Right cardiac atrium (tissue), 5 donors: ENCODE results near the gene SH3RF1. TPM values are rescaled to one million over a fixed set of nuclear protein-coding genes. Genes with fewer than 3 reads are reported as not detected.
"Not testable (repeated sequence)": the region's sequence is repeated elsewhere in the genome, so short reads cannot be mapped to it uniquely, and the experiment has no call there.

Source experiments
- ATAC-seq, 2 donors: fragments of 200-7000 bp; cut with Tn5 transposase; one replicate each; pipeline versions ENCODE4 v1.8.0 to v1.9.1; 2020; ENCODE audit warnings: moderate library complexity in 2 of 2, mild to moderate bottlenecking in 1 of 2
- DNase-seq, 3 donors: peaks; one replicate each; pipeline ENCODE4 v3.0.0-alpha.2; 2020
- H3K27ac ChIP-seq: one replicate; pipeline ENCODE4 v1.5.1; 2013; ENCODE audit warnings: mild to moderate bottlenecking, low read length, control low read depth, moderate library complexity
- H3K27me3 ChIP-seq: one replicate; pipeline ENCODE4 v1.6.1; 2013; ENCODE audit not compliant: control insufficient read depth, insufficient read depth
- H3K4me1 ChIP-seq: one replicate; pipeline ENCODE4 v1.6.1; 2013; ENCODE audit warnings: low read length; ENCODE audit not compliant: control insufficient read depth, insufficient read depth
- H3K4me3 ChIP-seq: one replicate; pipeline ENCODE4 v1.5.1; 2013; ENCODE audit warnings: low read length, control low read depth
- H3K9me3 ChIP-seq: one replicate; pipeline ENCODE4 v1.6.1; 2013; ENCODE audit warnings: low read length; ENCODE audit not compliant: control insufficient read depth
- WGBS: extraction: QIAGEN DNeasy Blood & Tissue Kit; methylation state at CpG from one replicate; pipeline ENCODE4 v1.1.7; 2013; 5-methylcytosine and 5-hydroxymethylcytosine counted together
- intact Hi-C, 4 donors: fragments of 100-400 bp; cut with DNase I; formaldehyde crosslinking; loops; one replicate each; pipeline versions ENCODE4 v1.11.0 to v1.14.0; 2022 to 2023
- polyA plus RNA-seq: library from polyadenylated mRNA; stranded (reverse); fragments of 200-250 nt; gene quantifications from one replicate; pipeline ENCODE4 v1.2.3, GENCODE V29; 2013
- total RNA-seq, 4 donors: library from RNA; stranded (reverse); fragmentation: NEBNext Ultra II Directional; extraction: Animal tissue kit (Norgen Biotek cat#: 25700); gene quantifications; one replicate each; pipeline ENCODE4 v1.2.1, GENCODE V29; 2021
- donor health status: healthy with polysubstance abuse.
- donor health status: DM: no; HTN: yes; CAD: no.
- donor health status: DM: no; HTN: no; CAD: no.
- donor health status: DM: no; HTN: yes; CAD: no; lungs with severe emphysema.
- donor health status: DM: yes; HTN: yes; CAD: no.

Gene SH3RF1
- total and polyA plus RNA-seq, 5 donors = 2.4 to 16.7 (median 7.9) TPM

GRCh38 chr4:169207436-169208089 lies 63.2 kb downstream of the SH3RF1 start:
- no peak overlapping the region for H3K4me3 ChIP-seq

GRCh38 chr4:169205744-169206080 lies 65.0 kb downstream of the SH3RF1 start:
- no peak for ATAC-seq
- Histone ChIP-seq H3K27me3 (no peaks in the 10 kb centered on the region), H3K27ac (no peak overlapping the region), H3K4me3 (no peak overlapping the region), H3K4me1 (peaks cover 2% of the 10 kb centered on the region), H3K9me3 (no peaks in the 10 kb centered on the region)
- intact Hi-C loops = no loop called here
- no peak for DNase-seq

More at GRCh38 chr4:169207436-169208089, 63.2 kb downstream of the SH3RF1 start:
- no peaks in the 10 kb centered on the region for H3K9me3 ChIP-seq
- H3K27ac ChIP-seq = no peak overlapping the region
- H3K4me1 ChIP-seq = peaks cover 2% of the 10 kb centered on the region
- DNase-seq = no peak
- H3K27me3 ChIP-seq = no peaks in the 10 kb centered on the region
- 80% methylated on average over 2 of the region's 2 CpGs for WGBS
- no peak for ATAC-seq
- intact Hi-C loops = no loop called here

- DNase-seq = no peak
- WGBS = 74% methylated on average over 3 of the region's 3 CpGs
- no peak for ATAC-seq
- intact Hi-C loops = no loop called here
- Histone ChIP-seq H3K4me3 (no peak overlapping the region), H3K27ac (no peak overlapping the region), H3K27me3 (no peaks in the 10 kb centered on the region), H3K4me1 (peaks cover 2% of the 10 kb centered on the region), H3K9me3 (no peaks in the 10 kb centered on the region)
Observed at GRCh38 chr4:169205075-169205743, 65.5 kb downstream of the SH3RF1 start.

- Histone ChIP-seq H3K27ac (no peak overlapping the region), H3K27me3 (no peaks in the 10 kb centered on the region), H3K4me3 (no peak overlapping the region), H3K9me3 (no peaks in the 10 kb centered on the region), H3K4me1 (no peaks in the 10 kb centered on the region)
- intact Hi-C loops = no loop called here
- ATAC-seq (no peak), DNase-seq (no peak)
- WGBS = 72% methylated on average over 6 of the region's 6 CpGs
Observed at GRCh38 chr4:169203891-169204290, 66.9 kb downstream of the SH3RF1 start.

GRCh38 chr4:169203278-169203677 lies 67.5 kb downstream of the SH3RF1 start:
- intact Hi-C loops, H3K4me3 ChIP-seq, H3K27me3 ChIP-seq, H3K9me3 ChIP-seq, ATAC-seq, H3K27ac ChIP-seq, H3K4me1 ChIP-seq, DNase-seq: not testable (repeated sequence)
- WGBS = 92% methylated on average over 4 of the region's 4 CpGs

- 35% methylated on average over 1 of the region's 1 CpG for WGBS
- Histone ChIP-seq H3K4me3 (no peak overlapping the region), H3K9me3 (no peaks in the 10 kb centered on the region), H3K4me1 (no peaks in the 10 kb centered on the region), H3K27me3 (no peaks in the 10 kb centered on the region), H3K27ac (no peak overlapping the region)
- no peak for DNase-seq
- no peak for ATAC-seq
- intact Hi-C loops = no loop called here
Observed at GRCh38 chr4:169202878-169203277, 67.9 kb downstream of the SH3RF1 start.

- H3K4me3 ChIP-seq = no peak overlapping the region
- no peaks in the 10 kb centered on the region for H3K4me1 ChIP-seq
Observed at GRCh38 chr4:169202145-169202699, 68.5 kb downstream of the SH3RF1 start.

GRCh38 chr4:169201222-169202144 lies 69.3 kb downstream of the SH3RF1 start:
- 41% methylated on average over 5 of the region's 5 CpGs for WGBS
- DNase-seq = no peak
- peak overlapping the region; percentile 53 for H3K27ac ChIP-seq
- H3K27me3 ChIP-seq = no peaks in the 10 kb centered on the region
- peak; percentile 52 to 69 for ATAC-seq
- intact Hi-C loops = no loop called here
- H3K4me1 ChIP-seq = no peaks in the 10 kb centered on the region
- no peak overlapping the region for H3K4me3 ChIP-seq
- no peaks in the 10 kb centered on the region for H3K9me3 ChIP-seq

More at GRCh38 chr4:169202145-169202699, 68.5 kb downstream of the SH3RF1 start:
- no peak overlapping the region for H3K27ac ChIP-seq
- H3K9me3 ChIP-seq = no peaks in the 10 kb centered on the region
- intact Hi-C loops = no loop called here
- peak in 1 of 2 donors; percentile 38 for ATAC-seq
- H3K27me3 ChIP-seq = no peaks in the 10 kb centered on the region
- no peak for DNase-seq
- 46% methylated on average over 3 of the region's 3 CpGs for WGBS

GRCh38 chr4:169200361-169201030 lies 70.3 kb downstream of the SH3RF1 start:
- Histone ChIP-seq H3K4me1 (no peaks in the 10 kb centered on the region), H3K4me3 (no peak overlapping the region), H3K27me3 (no peaks in the 10 kb centered on the region), H3K9me3 (no peaks in the 10 kb centered on the region), H3K27ac (no peak overlapping the region)
- DNase-seq = no peak
- ATAC-seq = no peak
- WGBS = 77% methylated on average over 4 of the region's 4 CpGs
- intact Hi-C loops = no loop called here

GRCh38 chr4:169199184-169199583 lies 71.6 kb downstream of the SH3RF1 start:
- no peaks in the 10 kb centered on the region for H3K9me3 ChIP-seq
- DNase-seq (no peak), ATAC-seq (no peak)
- WGBS = 84% methylated on average over 3 of the region's 3 CpGs
- intact Hi-C loops = no loop called here
- H3K27me3 ChIP-seq = no peaks in the 10 kb centered on the region
- H3K4me1 ChIP-seq = no peaks in the 10 kb centered on the region
- H3K4me3 ChIP-seq = no peak overlapping the region
- H3K27ac ChIP-seq = no peak overlapping the region
